Esophagus muscularis mucosa (tissue), 4 donors: ENCODE data around the gene DDR2.

Experiments
- CTCF ChIP-seq, 3 experiments: fragments of 200-600 bp in 2 of 3; fragments of 450-650 bp in 1 of 3; sonication (generic) in 2 of 3; IDR thresholded peaks; one replicate each; pipeline ENCODE4 v1.5.1; 2017 to 2019; ENCODE audit warnings: antibody characterized with exemption in 3 of 3, mild to moderate bottlenecking in 2 of 3, moderate library complexity in 1 of 3
- EP300 ChIP-seq: sonication (generic); formaldehyde crosslinking; IDR thresholded peaks from one replicate; pipeline ENCODE4 v1.6.1; 2017; ENCODE audit warnings: antibody characterized with exemption
- POLR2A ChIP-seq: fragments of 450-650 bp; IDR thresholded peaks from one replicate; pipeline ENCODE4 v1.6.1; 2017; ENCODE audit warnings: antibody characterized with exemption, moderate library complexity, mild to moderate bottlenecking, low read depth

DNA sequence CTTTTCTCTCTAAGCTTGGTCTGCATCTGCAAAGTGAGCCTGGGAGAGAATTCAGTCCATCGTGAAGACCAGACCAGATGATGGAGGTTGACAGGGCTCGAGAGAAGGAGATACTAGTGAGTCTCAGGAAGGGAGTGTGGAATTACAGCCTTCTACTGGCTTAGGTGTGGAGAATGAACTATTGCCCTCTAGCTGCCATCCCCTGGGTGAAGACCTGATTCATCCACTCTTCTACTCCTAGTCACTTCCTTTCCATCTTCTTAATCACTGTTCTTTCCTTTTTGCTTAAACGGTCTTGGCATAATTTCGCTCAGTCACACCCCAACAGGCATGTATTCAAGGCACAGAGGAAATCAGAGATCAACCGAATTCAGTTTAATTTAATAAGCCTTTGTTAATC, 124.3 kb downstream of the DDR2 start:
- no peak for TF ChIP-seq CTCF (IDR thresholded peaks at IDR 0.05)
- TF ChIP-seq EP300: no peak
- TF ChIP-seq POLR2A: no peak
